Esophagus squamous epithelium (tissue), 5 donors: ENCODE measurements around the gene TSBP1. TPM values are rescaled to one million over a fixed set of nuclear protein-coding genes. Genes with fewer than 3 reads are reported as not detected.

Source experiments
- DNase-seq: peaks from one replicate; lab custom pipeline; 2025; lab: John Stamatoyannopoulos, UW
- H3K27ac ChIP-seq, 4 donors: fragments of 200-600 bp; sonication (generic); one replicate each; pipeline ENCODE4 v1.5.1; 2016 to 2019; ENCODE audit warnings: mild to moderate bottlenecking in 1 of 4
- H3K27me3 ChIP-seq, 4 donors: fragments of 200-600 bp; sonication (generic); 1 replicate in 3 of 4; 2 replicates in 1 of 4; pipeline versions ENCODE4 v1.5.1 to v1.6.0; 2017 to 2021; ENCODE audit warnings: antibody characterized with exemption in 1 of 4
- H3K36me3 ChIP-seq, 3 donors: fragments of 200-600 bp; sonication (generic); one replicate each; pipeline ENCODE4 v1.5.1; 2016 to 2019
- H3K4me1 ChIP-seq, 3 donors: fragments of 200-600 bp; sonication (generic); one replicate each; pipeline ENCODE4 v1.5.1; 2017 to 2019
- H3K4me3 ChIP-seq, 4 donors: fragments of 200-600 bp; sonication (generic); 1 replicate in 3 of 4; 2 replicates in 1 of 4; pipeline ENCODE4 v1.5.1; 2016 to 2019; ENCODE audit warnings: mild to moderate bottlenecking in 2 of 4, moderate library complexity in 1 of 4
- H3K9me3 ChIP-seq, 3 donors: fragments of 200-600 bp; sonication (generic); one replicate each; pipeline ENCODE4 v1.5.1; 2016 to 2019
- CTCF ChIP-seq, 6 experiments: fragments of 450-650 bp in 4 of 6; fragments of 200-600 bp in 2 of 6; sonication (generic) in 2 of 6; IDR thresholded peaks; one replicate each; pipeline ENCODE4 v1.5.1; 2016 to 2019; ENCODE audit warnings: antibody characterized with exemption in 6 of 6, mild to moderate bottlenecking in 4 of 6, moderate library complexity in 4 of 6
- POLR2A ChIP-seq, 4 donors: fragments of 450-650 bp; IDR thresholded peaks; one replicate each; pipeline ENCODE4 v1.6.1; 2017; ENCODE audit warnings: antibody characterized with exemption in 4 of 4, mild to moderate bottlenecking in 4 of 4, moderate library complexity in 3 of 4
- WGBS, 2 donors: methylation state at CpG; one replicate each; pipeline ENCODE4 v1.1.5; 2018; 5-methylcytosine and 5-hydroxymethylcytosine counted together
- intact Hi-C: fragments of 100-400 bp; cut with DNase I; formaldehyde crosslinking; loops from one replicate; pipeline ENCODE4 v1.15.0; 2022
- total RNA-seq, 4 donors: library from RNA; depleted of rRNA; stranded (reverse); fragments of >200 nt; gene quantifications; one replicate each; pipeline ENCODE4 v1.1.0, GENCODE V29; 2016
- donor health status: DM: yes; HTN: yes; CAD: no.

TSBP1 gene
- total RNA-seq, 4 donors from 2014 or later = not detected

- Histone ChIP-seq H3K27ac (no peak overlapping the region), H3K4me3 (no peak overlapping the region), H3K36me3 (no peaks in the 10 kb centered on the region), H3K4me1 (no peaks in the 10 kb centered on the region), H3K9me3 (no peaks in the 10 kb centered on the region), H3K27me3 (no peaks in the 10 kb centered on the region)
- 47 to 77% methylated on average over 2 of the region's 2 CpGs for WGBS, 2 donors
- intact Hi-C loops = no loop called here
- TF ChIP-seq CTCF (IDR thresholded peaks at IDR 0.05) (no peak), POLR2A (IDR thresholded peaks at IDR 0.05) (no peak)
- DNase-seq = no peak
Observed at GRCh38 chr6:32340242-32340641, 31.5 kb downstream of the TSBP1 start.

- H3K4me3 ChIP-seq = no peak overlapping the region
- H3K27ac ChIP-seq = no peak overlapping the region
- H3K9me3 ChIP-seq = no peaks in the 10 kb centered on the region
- H3K27me3 ChIP-seq = no peaks in the 10 kb centered on the region
- intact Hi-C loops = no loop called here
- no peak for DNase-seq
- no peaks in the 10 kb centered on the region for H3K36me3 ChIP-seq
- no peak for TF ChIP-seq CTCF (IDR thresholded peaks at IDR 0.05)
- TF ChIP-seq POLR2A (IDR thresholded peaks at IDR 0.05) = no peak
- WGBS, 2 donors = 41 to 77% methylated on average over 4 of the region's 4 CpGs
- no peaks in the 10 kb centered on the region for H3K4me1 ChIP-seq
Observed at GRCh38 chr6:32337186-32337805, 34.4 kb downstream of the TSBP1 start.

- intact Hi-C loops = no loop called here
- DNase-seq = no peak
- Histone ChIP-seq H3K9me3 (no peaks in the 10 kb centered on the region), H3K4me1 (no peaks in the 10 kb centered on the region), H3K4me3 (no peak overlapping the region), H3K27ac (no peak overlapping the region), H3K36me3 (no peaks in the 10 kb centered on the region), H3K27me3 (no peaks in the 10 kb centered on the region)
- TF ChIP-seq POLR2A (IDR thresholded peaks at IDR 0.05) (no peak), CTCF (IDR thresholded peaks at IDR 0.05) (no peak)
- 100% methylated on average over 1 of the region's 1 CpG for WGBS, 2 donors
Observed at GRCh38 chr6:32332433-32332832, 39.3 kb downstream of the TSBP1 start.

- TF ChIP-seq CTCF (IDR thresholded peaks at IDR 0.05) = no peak
- TF ChIP-seq POLR2A (IDR thresholded peaks at IDR 0.05) = no peak
- no peak for DNase-seq
- H3K9me3 ChIP-seq = no peaks in the 10 kb centered on the region
- no peak overlapping the region for H3K4me3 ChIP-seq
- no peaks in the 10 kb centered on the region for H3K36me3 ChIP-seq
- no peak overlapping the region for H3K27ac ChIP-seq
- no peaks in the 10 kb centered on the region for H3K27me3 ChIP-seq
- peaks cover 0 to 11% (median 0%) of the 10 kb centered on the region in 3 donors for H3K4me1 ChIP-seq
- intact Hi-C loops = no loop called here
Observed at GRCh38 chr6:32329141-32329540, 42.6 kb downstream of the TSBP1 start.

GRCh38 chr6:32327103-32327502 lies 44.6 kb downstream of the TSBP1 start:
- Histone ChIP-seq H3K4me3 (no peak overlapping the region), H3K4me1 (peaks cover 0 to 11% (median 0%) of the 10 kb centered on the region in 3 donors), H3K36me3 (no peaks in the 10 kb centered on the region), H3K9me3 (no peaks in the 10 kb centered on the region), H3K27ac (no peak overlapping the region), H3K27me3 (no peaks in the 10 kb centered on the region)
- intact Hi-C loops = no loop called here
- DNase-seq = no peak
- TF ChIP-seq CTCF (IDR thresholded peaks at IDR 0.05) (no peak), POLR2A (IDR thresholded peaks at IDR 0.05) (no peak)
- 54 to 72% methylated on average over 3 of the region's 3 CpGs for WGBS, 2 donors
